NCI-H82 treated with DMSO at 0.1 percent for 48 hours (cell line): ENCODE results near the gene SBNO1.

Experiments
- DNase-seq: peaks from one replicate; lab custom pipeline; 2025; ENCODE audit not compliant: unreplicated experiment; lab: John Stamatoyannopoulos, UW

SBNO1 gene

GRCh38 chr12:123271001-123271668, 93.5 kb downstream of the SBNO1 start:
- DNase-seq, result peak; percentile 26

GRCh38 chr12:123270214-123271000, 94.2 kb downstream of the SBNO1 start:
- DNase-seq, result no peak

GRCh38 chr12:123269896-123270213, 94.8 kb downstream of the SBNO1 start:
- no peak for DNase-seq

- no peak for DNase-seq
Measured at GRCh38 chr12:123269395-123269892, 95.2 kb downstream of the SBNO1 start.

GRCh38 chr12:123268850-123269249, 95.8 kb downstream of the SBNO1 start:
- no peak for DNase-seq

GRCh38 chr12:123267991-123268843, 96.4 kb downstream of the SBNO1 start:
- no peak for DNase-seq

- DNase-seq, result no peak
Measured at GRCh38 chr12:123267335-123267920, 97.2 kb downstream of the SBNO1 start.

GRCh38 chr12:123266679-123267277, 97.9 kb downstream of the SBNO1 start:
- no peak for DNase-seq

GRCh38 chr12:123265851-123266678, 98.6 kb downstream of the SBNO1 start:
- DNase-seq, result no peak

GRCh38 chr12:123264642-123265041, 100.0 kb downstream of the SBNO1 start:
- DNase-seq, result no peak

- no peak for DNase-seq
Measured at GRCh38 chr12:123263196-123263817, 101.3 kb downstream of the SBNO1 start.

- DNase-seq, result no peak
Measured at GRCh38 chr12:123261196-123261595, 103.5 kb downstream of the SBNO1 start.

GRCh38 chr12:123260081-123260480, 104.6 kb downstream of the SBNO1 start:
- DNase-seq, result no peak

GRCh38 chr12:123258593-123258992, 106.1 kb downstream of the SBNO1 start:
- no peak for DNase-seq

GRCh38 chr12:123254853-123255446, 109.7 kb downstream of the SBNO1 start:
- DNase-seq, result no peak

GRCh38 chr12:123253641-123254459, 110.8 kb downstream of the SBNO1 start:
- DNase-seq, result peak; percentile 42

GRCh38 chr12:123252365-123252764, 112.3 kb downstream of the SBNO1 start:
- peak; percentile 71 for DNase-seq

GRCh38 chr12:123251403-123252076, 113.1 kb downstream of the SBNO1 start:
- peak; percentile 54 for DNase-seq
